ENCODE measurements around the gene TGM4. TPM values are rescaled to one million over a fixed set of nuclear protein-coding genes. Genes with fewer than 3 reads are reported as not detected.

TGM4 gene
- total RNA-seq, 1 donor from 2014 or later: not detected

GRCh38 chr3:44877333-44877732 is 2.9 kb downstream of the TGM4 start:
- DNase-seq (ENCODE audit: low read depth): no peak

- no peak for DNase-seq (ENCODE audit: low read depth)
Measured at GRCh38 chr3:44880284-44880683, 5.9 kb downstream of the TGM4 start.

GRCh38 chr3:44883213-44883955 is 9.0 kb downstream of the TGM4 start:
- no peak for DNase-seq (ENCODE audit: low read depth)

- DNase-seq (ENCODE audit: low read depth): peak; percentile 78
Measured at GRCh38 chr3:44883999-44884431, 9.6 kb downstream of the TGM4 start.

GRCh38 chr3:44885618-44886017 is 11.2 kb downstream of the TGM4 start:
- DNase-seq (ENCODE audit: low read depth): peak; percentile 91

GRCh38 chr3:44886561-44886960 is 12.2 kb downstream of the TGM4 start:
- DNase-seq (ENCODE audit: low read depth): no peak

GRCh38 chr3:44887101-44887500 is 12.7 kb downstream of the TGM4 start:
- no peak for DNase-seq (ENCODE audit: low read depth)

- no peak for DNase-seq (ENCODE audit: low read depth)
Measured at GRCh38 chr3:44890258-44890657, 15.8 kb downstream of the TGM4 start.

GRCh38 chr3:44890852-44891251 is 16.4 kb downstream of the TGM4 start:
- no peak for DNase-seq (ENCODE audit: low read depth)

- no peak for DNase-seq (ENCODE audit: low read depth)
Measured at GRCh38 chr3:44892689-44893088, 18.3 kb downstream of the TGM4 start.

- peak; percentile 64 for DNase-seq (ENCODE audit: low read depth)
Measured at GRCh38 chr3:44893097-44893496, 18.7 kb downstream of the TGM4 start.

GRCh38 chr3:44894485-44894884 is 20.1 kb downstream of the TGM4 start:
- DNase-seq (ENCODE audit: low read depth): peak; percentile 54

- DNase-seq (ENCODE audit: low read depth): no peak
Measured at GRCh38 chr3:44896440-44896839, 22.0 kb downstream of the TGM4 start.

- no peak for DNase-seq (ENCODE audit: low read depth)
Measured at GRCh38 chr3:44899683-44900367, 25.4 kb downstream of the TGM4 start.

- DNase-seq (ENCODE audit: low read depth): no peak
Measured at GRCh38 chr3:44902628-44903027, 28.2 kb downstream of the TGM4 start.

GRCh38 chr3:44903314-44903713 is 28.9 kb downstream of the TGM4 start:
- no peak for DNase-seq (ENCODE audit: low read depth)

- no peak for DNase-seq (ENCODE audit: low read depth)
Measured at GRCh38 chr3:44903751-44904150, 29.3 kb downstream of the TGM4 start.

- DNase-seq (ENCODE audit: low read depth): no peak
Measured at GRCh38 chr3:44905446-44906157, 31.2 kb downstream of the TGM4 start.

GRCh38 chr3:44906997-44907396 is 32.6 kb downstream of the TGM4 start:
- no peak for DNase-seq (ENCODE audit: low read depth)

- DNase-seq (ENCODE audit: low read depth): no peak
Measured at GRCh38 chr3:44907612-44908011, 33.2 kb downstream of the TGM4 start.

GRCh38 chr3:44909063-44909462 is 34.7 kb downstream of the TGM4 start:
- DNase-seq (ENCODE audit: low read depth): no peak

- DNase-seq (ENCODE audit: low read depth): no peak
Measured at GRCh38 chr3:44910693-44911092, 36.3 kb downstream of the TGM4 start.
